ENCODE results near the gene RIPPLY2. TPM values are rescaled to one million over a fixed set of nuclear protein-coding genes. Genes with fewer than 3 reads are reported as not detected.

RIPPLY2 gene
- total RNA-seq, 1 experiment from 2014 or later, result not detected

- no peak for TF ChIP-seq CTCF (IDR thresholded peaks at IDR 0.05; ENCODE audit: unreplicated experiment)
- ChIA-PET CTCF (interaction anchor here (0.6 to 1.2 kb wide), 5 partner anchors 13 to 1479 kb away, joined by 3 to 5 read pairs (median 3); no protein-coding TSS in a partner anchor), POLR2A (interaction anchor here (1.8 kb wide), 1 partner anchor 15 kb away, joined by 7 read pairs; the partner anchor contains the start of gene CYB5R4)
- intact Hi-C loops (cut with micrococcal nuclease), result no loop called here
- BruUV-seq (replicated peaks), result no TSS peak
- Mint-ChIP-seq H3K9me3 (ENCODE audit: unreplicated experiment) (peaks cover 4% of the 10 kb centered on the region), H3K27ac (ENCODE audit: low read depth, unreplicated experiment) (no peak overlapping the region), H3K27me3 (ENCODE audit: insufficient read depth, unreplicated experiment) (peaks cover 7% of the 10 kb centered on the region), H3K4me3 (ENCODE audit: unreplicated experiment) (no peak overlapping the region), H3K4me1 (ENCODE audit: insufficient read depth, unreplicated experiment) (peaks cover 12% of the 10 kb centered on the region), H3K36me3 (ENCODE audit: insufficient read depth, unreplicated experiment) (no peaks in the 10 kb centered on the region)
- DNase-seq (ENCODE audit: unreplicated experiment), result no peak
Measured at GRCh38 chr6:83844170-83844569, 9.0 kb upstream of the RIPPLY2 start.

- Mint-ChIP-seq H3K27me3 (ENCODE audit: insufficient read depth, unreplicated experiment) (peaks cover 28% of the 10 kb centered on the region), H3K27ac (ENCODE audit: low read depth, unreplicated experiment) (no peak overlapping the region), H3K4me3 (ENCODE audit: unreplicated experiment) (no peak overlapping the region), H3K9me3 (ENCODE audit: unreplicated experiment) (peaks cover 7% of the 10 kb centered on the region), H3K4me1 (ENCODE audit: insufficient read depth, unreplicated experiment) (peaks cover 12% of the 10 kb centered on the region), H3K36me3 (ENCODE audit: insufficient read depth, unreplicated experiment) (no peaks in the 10 kb centered on the region)
- no peak for TF ChIP-seq CTCF (IDR thresholded peaks at IDR 0.05; ENCODE audit: unreplicated experiment)
- no TSS peak for BruUV-seq (replicated peaks)
- CTCF ChIA-PET, result interaction anchor here (0.6 to 1.4 kb wide), 4 partner anchors 13 to 646 kb away, joined by 3 to 5 read pairs (median 4); partner anchors contain the start of gene CYB5R4
- DNase-seq (ENCODE audit: unreplicated experiment), result no peak
- intact Hi-C loops (cut with micrococcal nuclease), result no loop called here
- POLR2A ChIA-PET, result interaction anchor here (0.5 to 0.9 kb wide), 2 partner anchors 13 to 150 kb away, joined by 3 to 4 read pairs; partner anchors contain the start of gene CYB5R4
Measured at GRCh38 chr6:83846291-83846690, 6.9 kb upstream of the RIPPLY2 start.

- intact Hi-C loops (cut with micrococcal nuclease), result no loop called here
- POLR2A ChIA-PET, result interaction anchor here (0.9 kb wide), 1 partner anchor 12 kb away, joined by 3 read pairs; the partner anchor contains the start of gene CYB5R4
- DNase-seq (ENCODE audit: unreplicated experiment), result no peak
- Mint-ChIP-seq H3K27me3 (ENCODE audit: insufficient read depth, unreplicated experiment) (peaks cover 32% of the 10 kb centered on the region), H3K9me3 (ENCODE audit: unreplicated experiment) (peaks cover 7% of the 10 kb centered on the region), H3K4me3 (ENCODE audit: unreplicated experiment) (no peak overlapping the region), H3K36me3 (ENCODE audit: insufficient read depth, unreplicated experiment) (no peaks in the 10 kb centered on the region), H3K27ac (ENCODE audit: low read depth, unreplicated experiment) (no peak overlapping the region), H3K4me1 (ENCODE audit: insufficient read depth, unreplicated experiment) (peaks cover 12% of the 10 kb centered on the region)
- CTCF ChIA-PET, result interaction anchor here (0.6 kb wide), 1 partner anchor 131 kb away, joined by 4 read pairs; no protein-coding TSS in a partner anchor
- BruUV-seq (replicated peaks), result no TSS peak
- no peak for TF ChIP-seq CTCF (IDR thresholded peaks at IDR 0.05; ENCODE audit: unreplicated experiment)
Measured at GRCh38 chr6:83847179-83847578, 6.0 kb upstream of the RIPPLY2 start.

GRCh38 chr6:83849127-83849526 is 4.0 kb upstream of the RIPPLY2 start:
- Mint-ChIP-seq H3K36me3 (ENCODE audit: insufficient read depth, unreplicated experiment) (no peaks in the 10 kb centered on the region), H3K9me3 (ENCODE audit: unreplicated experiment) (peaks cover 7% of the 10 kb centered on the region), H3K27ac (ENCODE audit: low read depth, unreplicated experiment) (no peak overlapping the region), H3K4me3 (ENCODE audit: unreplicated experiment) (no peak overlapping the region), H3K27me3 (ENCODE audit: insufficient read depth, unreplicated experiment) (peaks cover 38% of the 10 kb centered on the region), H3K4me1 (ENCODE audit: insufficient read depth, unreplicated experiment) (peaks cover 9% of the 10 kb centered on the region)
- DNase-seq (ENCODE audit: unreplicated experiment), result no peak
- CTCF ChIA-PET, result no interaction called here
- POLR2A ChIA-PET, result no interaction called here
- intact Hi-C loops (cut with micrococcal nuclease), result no loop called here
- no peak for TF ChIP-seq CTCF (IDR thresholded peaks at IDR 0.05; ENCODE audit: unreplicated experiment)
- no TSS peak for BruUV-seq (replicated peaks)

Measured in MCF 10A (cell line).